Measurements from ENCODE around the gene OPA3. TPM values are rescaled to one million over a fixed set of nuclear protein-coding genes. Genes with fewer than 3 reads are reported as not detected.
"Not testable (repeated sequence)": the region's sequence is repeated elsewhere in the genome, so short reads cannot be mapped to it uniquely, and the experiment has no call there.

The OPA3 gene
- total and polyA plus RNA-seq, 2 donors from 2014 or later = 8.1 to 19.1 TPM

DNA sequence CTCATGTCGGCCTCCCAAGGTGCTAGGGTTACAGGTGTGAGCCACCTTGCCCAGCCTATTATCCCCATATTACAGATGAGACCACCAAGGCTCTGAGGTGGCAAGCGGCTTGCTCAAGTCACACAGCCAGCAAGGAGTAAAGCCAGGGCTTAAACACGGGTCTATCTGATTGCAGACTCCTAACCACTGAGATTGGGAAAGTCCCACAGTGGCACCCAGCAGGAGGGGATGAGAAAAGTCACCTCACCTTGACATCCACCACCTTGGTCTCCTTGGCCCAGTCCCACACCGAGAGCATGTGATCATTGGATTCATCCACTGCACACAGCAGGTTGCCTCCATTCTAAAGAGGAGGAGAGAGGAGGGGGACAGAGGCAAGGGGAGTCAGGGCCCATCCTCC lies 45.1 kb upstream of the OPA3 start:
- Histone ChIP-seq H3K27ac (ENCODE audit: low read depth in 2 of 2, low read length in 2 of 2) (no peak overlapping the region), H3K9me3 (ENCODE audit: control insufficient read depth in 2 of 3, insufficient read depth in 1 of 3, low read length in 3 of 3) (no peaks in the 10 kb centered on the region), H3K9ac (ENCODE audit: low read length in 3 of 3) (no peak overlapping the region), H3K36me3 (ENCODE audit: control insufficient read depth in 2 of 3, insufficient read depth in 3 of 3, low read length in 3 of 3) (peaks cover 0 to 2% (median 2%) of the 10 kb centered on the region in 3 donors), H3K27me3 (ENCODE audit: control insufficient read depth, insufficient read depth, low read length) (no peaks in the 10 kb centered on the region), H3K4me1 (ENCODE audit: control insufficient read depth in 2 of 3, insufficient read depth in 2 of 3, low read depth in 1 of 3, low read length in 3 of 3) (no peaks in the 10 kb centered on the region), H3K4me3 (ENCODE audit: low read length in 3 of 3) (no peak overlapping the region)
- FAIRE-seq (no peak), DNase-seq (no peak)
- TF ChIP-seq, protein P1, sequence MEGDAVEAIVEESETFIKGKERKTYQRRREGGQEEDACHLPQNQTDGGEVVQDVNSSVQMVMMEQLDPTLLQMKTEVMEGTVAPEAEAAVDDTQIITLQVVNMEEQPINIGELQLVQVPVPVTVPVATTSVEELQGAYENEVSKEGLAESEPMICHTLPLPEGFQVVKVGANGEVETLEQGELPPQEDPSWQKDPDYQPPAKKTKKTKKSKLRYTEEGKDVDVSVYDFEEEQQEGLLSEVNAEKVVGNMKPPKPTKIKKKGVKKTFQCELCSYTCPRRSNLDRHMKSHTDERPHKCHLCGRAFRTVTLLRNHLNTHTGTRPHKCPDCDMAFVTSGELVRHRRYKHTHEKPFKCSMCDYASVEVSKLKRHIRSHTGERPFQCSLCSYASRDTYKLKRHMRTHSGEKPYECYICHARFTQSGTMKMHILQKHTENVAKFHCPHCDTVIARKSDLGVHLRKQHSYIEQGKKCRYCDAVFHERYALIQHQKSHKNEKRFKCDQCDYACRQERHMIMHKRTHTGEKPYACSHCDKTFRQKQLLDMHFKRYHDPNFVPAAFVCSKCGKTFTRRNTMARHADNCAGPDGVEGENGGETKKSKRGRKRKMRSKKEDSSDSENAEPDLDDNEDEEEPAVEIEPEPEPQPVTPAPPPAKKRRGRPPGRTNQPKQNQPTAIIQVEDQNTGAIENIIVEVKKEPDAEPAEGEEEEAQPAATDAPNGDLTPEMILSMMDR (IDR thresholded peaks at IDR 0.05; ENCODE audit: borderline replicate concordance, extremely low read depth, insufficient read depth) = no peak
- intact Hi-C loops (cut with DNase I) = no loop called here

DNA sequence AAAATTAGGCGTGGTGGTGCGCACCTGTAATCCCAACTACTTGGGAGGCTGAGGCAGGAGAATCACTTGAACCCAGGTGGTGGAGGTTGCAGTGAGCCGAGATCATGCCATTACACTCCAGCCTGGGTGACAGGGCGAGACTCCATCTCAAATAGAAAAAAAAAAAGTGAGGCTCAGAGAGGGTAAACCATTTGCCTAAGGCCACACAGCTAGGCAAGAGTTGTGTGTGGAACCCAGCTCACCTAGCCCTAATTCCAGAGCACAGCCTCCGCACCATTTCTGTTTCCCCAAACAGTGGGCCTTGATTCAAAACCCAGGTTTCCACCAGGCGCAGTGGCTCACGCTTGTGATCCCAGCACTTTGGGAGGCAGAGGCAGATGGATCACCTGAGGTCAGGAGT lies 43.6 kb upstream of the OPA3 start:
- intact Hi-C loops (cut with DNase I); H3K4me1 ChIP-seq (ENCODE audit: control insufficient read depth in 2 of 3, insufficient read depth in 2 of 3, low read depth in 1 of 3, low read length in 3 of 3); DNase-seq; H3K27ac ChIP-seq (ENCODE audit: low read depth in 2 of 2, low read length in 2 of 2); H3K4me3 ChIP-seq (ENCODE audit: low read length in 3 of 3); H3K27me3 ChIP-seq (ENCODE audit: control insufficient read depth, insufficient read depth, low read length); H3K9me3 ChIP-seq (ENCODE audit: control insufficient read depth in 2 of 3, insufficient read depth in 1 of 3, low read length in 3 of 3); H3K36me3 ChIP-seq (ENCODE audit: control insufficient read depth in 2 of 3, insufficient read depth in 3 of 3, low read length in 3 of 3); H3K9ac ChIP-seq (ENCODE audit: low read length in 3 of 3); FAIRE-seq: not testable (repeated sequence)

DNA sequence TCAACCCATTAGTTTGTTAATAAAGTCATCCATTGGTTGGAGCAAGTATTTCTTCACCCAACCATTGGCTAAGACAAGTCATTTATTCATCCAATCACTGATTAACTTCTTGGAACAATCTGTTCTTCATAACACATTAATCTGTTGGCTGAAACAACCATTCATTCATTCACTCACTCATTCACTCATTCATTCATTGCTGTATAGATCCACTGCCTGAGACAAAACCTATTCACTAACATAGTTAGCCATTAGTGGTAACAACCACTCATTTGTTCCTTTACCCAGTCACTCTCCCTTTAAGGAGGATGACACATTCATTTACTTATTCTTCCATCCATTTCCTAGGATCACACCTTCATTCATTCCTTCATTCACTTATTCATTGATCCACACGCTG lies 39.4 kb upstream of the OPA3 start:
- intact Hi-C loops (cut with DNase I) = no loop called here
- no peaks in the 10 kb centered on the region for H3K9me3 ChIP-seq (ENCODE audit: control insufficient read depth in 2 of 3, insufficient read depth in 1 of 3, low read length in 3 of 3)
- TF ChIP-seq, protein P1 (IDR thresholded peaks at IDR 0.05; ENCODE audit: borderline replicate concordance, extremely low read depth, insufficient read depth) = no peak
- no peak overlapping the region for H3K4me3 ChIP-seq (ENCODE audit: low read length in 3 of 3)
- H3K9ac ChIP-seq (ENCODE audit: low read length in 3 of 3) = no peak overlapping the region
- H3K27ac ChIP-seq (ENCODE audit: low read depth in 2 of 2, low read length in 2 of 2) = no peak overlapping the region
- FAIRE-seq (no peak), DNase-seq (no peak)
- H3K4me1 ChIP-seq (ENCODE audit: control insufficient read depth in 2 of 3, insufficient read depth in 2 of 3, low read depth in 1 of 3, low read length in 3 of 3) = no peaks in the 10 kb centered on the region
- no peaks in the 10 kb centered on the region for H3K27me3 ChIP-seq (ENCODE audit: control insufficient read depth, insufficient read depth, low read length)
- H3K36me3 ChIP-seq (ENCODE audit: control insufficient read depth in 2 of 3, insufficient read depth in 3 of 3, low read length in 3 of 3) = peaks cover 0 to 9% (median 7%) of the 10 kb centered on the region in 3 donors

DNA sequence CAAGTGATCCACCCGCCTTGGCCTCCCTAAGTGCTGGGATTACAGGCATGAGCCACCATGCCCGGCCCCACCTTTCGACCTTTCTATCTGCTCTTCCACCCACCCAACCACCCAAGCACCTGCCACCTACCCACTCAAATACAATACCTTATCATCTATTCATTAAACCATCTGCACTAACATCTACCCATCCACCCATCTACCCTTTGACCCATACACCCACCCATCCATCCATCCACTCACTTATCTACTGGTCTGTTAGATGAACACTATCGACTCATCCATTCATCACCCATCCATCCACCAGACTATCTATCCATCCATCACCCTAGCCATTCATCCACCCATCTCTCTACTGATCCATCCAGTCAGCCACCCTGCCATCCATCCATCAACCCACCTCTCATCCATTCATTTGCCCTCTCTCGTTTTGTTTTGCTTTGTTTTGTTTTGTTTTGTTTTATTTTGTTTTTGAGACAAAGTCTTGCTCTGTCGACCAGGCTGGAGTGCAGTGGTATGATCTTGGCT lies 37.4 kb upstream of the OPA3 start:
- H3K9ac ChIP-seq (ENCODE audit: low read length in 3 of 3) = no peak overlapping the region
- H3K36me3 ChIP-seq (ENCODE audit: control insufficient read depth in 2 of 3, insufficient read depth in 3 of 3, low read length in 3 of 3) = peaks cover 0 to 7% (median 7%) of the 10 kb centered on the region in 3 donors

More for the DNA sequence above, 37.4 kb upstream of the OPA3 start:
- intact Hi-C loops (cut with DNase I) = no loop called here
- TF ChIP-seq, protein P1 (IDR thresholded peaks at IDR 0.05; ENCODE audit: borderline replicate concordance, extremely low read depth, insufficient read depth) = no peak
- Histone ChIP-seq H3K9me3 (ENCODE audit: control insufficient read depth in 2 of 3, insufficient read depth in 1 of 3, low read length in 3 of 3) (no peaks in the 10 kb centered on the region), H3K27ac (ENCODE audit: low read depth in 2 of 2, low read length in 2 of 2) (no peak overlapping the region), H3K27me3 (ENCODE audit: control insufficient read depth, insufficient read depth, low read length) (no peaks in the 10 kb centered on the region), H3K4me3 (ENCODE audit: low read length in 3 of 3) (no peak overlapping the region), H3K4me1 (ENCODE audit: control insufficient read depth in 2 of 3, insufficient read depth in 2 of 3, low read depth in 1 of 3, low read length in 3 of 3) (no peaks in the 10 kb centered on the region)
- FAIRE-seq (no peak), DNase-seq (no peak)
